Endothelial cell of umbilical vein (primary cell): Measurements from ENCODE around the gene CDH23. TPM values are rescaled to one million over a fixed set of nuclear protein-coding genes. Genes with fewer than 3 reads are reported as not detected.

ENCODE experiments used
- BruUV-seq: library from RNA; stranded (reverse); fragments of 400-500 nt; replicated peaks from 2 replicates; lab custom pipeline; 2021; lab: Mats Ljungman, UMichigan
- CTCF ChIA-PET: fragments of 300-600, 350-600 bp; sonication (Branson Sonifier 250); formaldehyde crosslinking; loops from one replicate; lab custom pipeline; 2021; ENCODE audit warnings: antibody characterized with exemption, inconsistent platforms; lab: Charles Lee
- POLR2A ChIA-PET: fragments of 300-600, 350-600 bp; sonication (Branson Sonifier 250); formaldehyde crosslinking; loops from one replicate; lab custom pipeline; 2021; ENCODE audit warnings: antibody characterized with exemption, inconsistent platforms; lab: Charles Lee
- DNase-seq: peaks from one replicate; pipeline ENCODE4 v3.0.0-alpha.2; 2011; ENCODE audit warnings: low read depth, low spot score
- FAIRE-seq: peaks from 2 replicates; lab custom pipeline; 2011; peaks lifted over from hg19 to GRCh38; lab: Jason Lieb, UNC
- H2AFZ ChIP-seq: 2 replicates; pipeline ENCODE4 v1.6.0; 2012; ENCODE audit warnings: low read depth, low read length, control low read depth, inconsistent platforms
- H3K27ac ChIP-seq: 2 replicates; pipeline ENCODE4 v1.5.1; 2011; ENCODE audit warnings: low read depth, mild to moderate bottlenecking, control low read depth, low read length, moderate library complexity; ENCODE audit not compliant: insufficient read depth
- H3K27me3 ChIP-seq, 2 experiments: 2 replicates each; pipeline versions ENCODE4 v1.6.0 to v1.6.1; 2011; ENCODE audit warnings: low read length in 2 of 2, mixed read lengths in 1 of 2; ENCODE audit not compliant: control insufficient read depth in 2 of 2, insufficient read depth in 2 of 2
- H3K36me3 ChIP-seq, 2 experiments: 2 replicates in 1 of 2; 3 replicates in 1 of 2; pipeline ENCODE4 v1.5.1; 2011; ENCODE audit warnings: low read length in 2 of 2, mild to moderate bottlenecking in 1 of 2, moderate library complexity in 1 of 2; ENCODE audit not compliant: control insufficient read depth in 2 of 2, insufficient read depth in 2 of 2; ENCODE audit errors: extremely low read depth in 1 of 2
- H3K4me1 ChIP-seq: 3 replicates; pipeline ENCODE4 v1.5.1; 2011; ENCODE audit warnings: mild to moderate bottlenecking, low read length; ENCODE audit not compliant: control insufficient read depth, insufficient read depth; ENCODE audit errors: extremely low read depth
- H3K4me2 ChIP-seq: 2 replicates; pipeline ENCODE4 v1.6.1; 2011; ENCODE audit warnings: low read length, control low read depth, mixed read lengths; ENCODE audit not compliant: insufficient read depth
- H3K4me3 ChIP-seq, 3 experiments: fragments of 200-600 bp in 1 of 3; sonication (generic), shearing (Covaris generic) in 1 of 3; replicated peaks in 1 of 3; 2 replicates each; pipeline ENCODE4 v1.5.1; 2011 to 2016; ENCODE audit warnings: control low read depth in 3 of 3, low read length in 3 of 3, mild to moderate bottlenecking in 2 of 3, inconsistent platforms in 1 of 3, low read depth in 1 of 3, moderate library complexity in 1 of 3; ENCODE audit not compliant: insufficient read depth in 1 of 3
- H3K79me2 ChIP-seq: 2 replicates; pipeline ENCODE4 v1.6.0; 2012; ENCODE audit warnings: low read length, inconsistent platforms; ENCODE audit not compliant: control insufficient read depth, insufficient read depth
- H3K9ac ChIP-seq: replicated peaks from 2 replicates; pipeline ENCODE3; 2011; ENCODE audit warnings: low read length, control low read depth; ENCODE audit not compliant: insufficient read depth; ENCODE audit errors: extremely low read depth
- H3K9me1 ChIP-seq: replicated peaks from 3 replicates; pipeline ENCODE4 v1.6.0; 2011; ENCODE audit warnings: mild to moderate bottlenecking, low read length; ENCODE audit not compliant: control insufficient read depth, insufficient read depth; ENCODE audit errors: extremely low read depth
- H3K9me3 ChIP-seq: replicated peaks from 2 replicates; pipeline ENCODE4 v1.5.1; 2012; ENCODE audit warnings: low read length, inconsistent platforms; ENCODE audit not compliant: control insufficient read depth, insufficient read depth
- H4K20me1 ChIP-seq: replicated peaks from 2 replicates; pipeline ENCODE3; 2011; ENCODE audit warnings: mild to moderate bottlenecking, low read length; ENCODE audit not compliant: control insufficient read depth, insufficient read depth; ENCODE audit errors: extremely low read depth
- CTCF ChIP-seq, 2 donors: IDR thresholded peaks; 1 replicate in 1 of 2; 2 replicates in 1 of 2; pipeline ENCODE4 v1.5.1; 2011; ENCODE audit warnings: low read length in 2 of 2, mild to moderate bottlenecking in 2 of 2, moderate library complexity in 2 of 2, control low read depth in 1 of 2, inconsistent platforms in 1 of 2, low read depth in 1 of 2; ENCODE audit not compliant: insufficient read depth in 1 of 2; ENCODE audit errors: extremely low read depth in 1 of 2
- EZH2 ChIP-seq: IDR thresholded peaks from 2 replicates; pipeline ENCODE4 v1.6.1; 2012; ENCODE audit warnings: borderline replicate concordance, low read depth, mild to moderate bottlenecking, moderate library complexity, low read length, inconsistent platforms; ENCODE audit not compliant: severe bottlenecking
- FOS ChIP-seq: IDR thresholded peaks from 2 replicates; pipeline ENCODE4 v1.6.1; 2011; ENCODE audit warnings: mild to moderate bottlenecking, low read length, moderate library complexity, borderline replicate concordance; ENCODE audit not compliant: insufficient read depth
- GATA2 ChIP-seq: IDR thresholded peaks from 2 replicates; pipeline ENCODE4 v1.7.0; 2011; ENCODE audit warnings: low read depth, mild to moderate bottlenecking, moderate library complexity, mixed read lengths, low read length; ENCODE audit not compliant: insufficient read length, insufficient read depth
- JUN ChIP-seq: IDR thresholded peaks from 2 replicates; pipeline ENCODE4 v1.6.1; 2011; ENCODE audit warnings: borderline replicate concordance, low read depth; ENCODE audit not compliant: insufficient read length, insufficient read depth
- MAX ChIP-seq: IDR thresholded peaks from 2 replicates; pipeline ENCODE4 v1.6.1; 2011; ENCODE audit not compliant: insufficient read depth, insufficient read length
- MYC ChIP-seq: IDR thresholded peaks from one replicate; pipeline ENCODE4 v1.6.1; 2011; ENCODE audit warnings: mild to moderate bottlenecking, low read depth, low read length
- POLR2A ChIP-seq: IDR thresholded peaks from 2 replicates; pipeline ENCODE4 v1.6.1; 2012; ENCODE audit warnings: low read depth, mild to moderate bottlenecking, control low read depth, low read length
- POLR2AphosphoS5 ChIP-seq: IDR thresholded peaks from 2 replicates; pipeline ENCODE4 v1.6.1; 2012; ENCODE audit warnings: low read depth, mild to moderate bottlenecking, control low read depth, low read length, moderate library complexity; ENCODE audit not compliant: insufficient read depth
- dilution Hi-C: fragments of 300-500 bp; cut with MboI; formaldehyde crosslinking; loops from one replicate; pipeline ENCODE4 v1.15.0; 2019; ENCODE audit warnings: low sequenced_read_pairs; ENCODE audit not compliant: extremely low pct_ligation_motif_present
- intact Hi-C: fragments of 100-400 bp; cut with micrococcal nuclease; formaldehyde crosslinking; loops from one replicate; pipeline ENCODE4 v1.10.0; 2022
- polyA plus RNA-seq, 4 experiments: library from polyadenylated mRNA; depleted of rRNA in 3 of 4; stranded (reverse) in 3 of 4; unstranded in 1 of 4; fragments of >200 nt; gene quantifications; 2 replicates each; pipeline versions ENCODE4 v1.2.1 to v1.2.3, GENCODE V29; 2011 to 2012; ENCODE audit warnings: missing spikeins in 1 of 4
- total RNA-seq: library from RNA; stranded (reverse); gene quantifications from 2 replicates; pipeline ENCODE4 v1.2.3, GENCODE V29; 2021

Gene CDH23
- total and polyA plus RNA-seq, 2 donors (not counting 3 experiments of a cell fraction or from before 2014, with no cell fraction given): not detected

DNA sequence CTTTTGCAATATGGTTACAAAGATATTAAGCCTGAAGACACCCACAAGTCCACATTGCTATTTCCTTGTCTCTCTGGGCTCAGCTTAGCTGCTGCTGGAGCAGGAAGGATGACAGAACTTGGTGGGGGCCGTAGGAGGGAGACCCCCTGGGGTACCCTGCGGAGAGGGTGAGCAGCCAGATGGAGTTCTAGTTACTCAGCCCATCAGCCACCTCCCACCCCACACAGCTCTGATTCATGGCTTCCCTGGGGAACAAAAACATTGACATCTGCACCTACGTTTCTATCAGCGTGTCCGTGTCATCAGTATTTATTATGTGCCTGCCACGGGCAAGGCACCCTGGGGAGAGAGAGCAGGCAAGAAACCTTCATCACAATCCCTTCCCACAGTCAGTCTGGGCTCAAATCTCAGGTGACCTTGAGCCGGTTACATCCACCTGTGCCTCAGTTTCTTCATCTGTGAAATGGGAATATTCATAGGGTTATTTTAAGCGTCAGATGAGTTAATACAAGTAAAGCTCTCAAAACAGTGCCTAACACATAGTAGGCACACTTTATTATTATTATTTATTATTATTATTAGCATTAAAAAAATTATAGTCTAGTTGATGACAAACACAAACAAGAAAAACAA, 191.3 kb downstream of the CDH23 start:
- CTCF ChIA-PET: interaction anchor here (1.2 to 1.3 kb wide), 3 partner anchors 18 to 139 kb away, joined by 3 to 6 read pairs (median 4); no protein-coding TSS in a partner anchor
- Histone ChIP-seq H3K79me2 (no peaks in the 10 kb centered on the region), H3K9me3 (no peaks in the 10 kb centered on the region), H2AFZ (no peak overlapping the region), H3K9me1 (no peaks in the 10 kb centered on the region), H3K4me2 (no peak overlapping the region), H3K36me3 (no peaks in the 10 kb centered on the region), H3K27me3 (peaks cover 3 to 5% of the 10 kb centered on the region in 2 experiments), H3K4me1 (no peaks in the 10 kb centered on the region), H3K4me3 (no peak overlapping the region), H3K9ac (no peak overlapping the region), H4K20me1 (no peaks in the 10 kb centered on the region), H3K27ac (no peak overlapping the region)
- TF ChIP-seq GATA2 (no peak), EZH2 (no peak), CTCF (IDR thresholded peaks at IDR 0.05; ENCODE audit: extremely low read depth in 1 of 2, insufficient read depth in 1 of 2, low read depth in 1 of 2, low read length in 2 of 2) (no peak), JUN (no peak), FOS (no peak), POLR2A (no peak), MAX (no peak), POLR2AphosphoS5 (no peak), MYC (no peak)
- DNase-seq (no peak), FAIRE-seq (no peak)
- intact Hi-C loops (no loop called here), dilution Hi-C loops (no loop called here)
- POLR2A ChIA-PET: no interaction called here
- BruUV-seq: no TSS peak
